Thyroid gland (tissue), 4 donors: Measurements from ENCODE around the gene PRPF19.

Experiments
- POLR2A ChIP-seq, 2 donors: fragments of 450-650 bp; IDR thresholded peaks; one replicate each; pipeline ENCODE4 v1.6.1; 2017; ENCODE audit warnings: antibody characterized with exemption in 2 of 2, mild to moderate bottlenecking in 2 of 2, moderate library complexity in 1 of 2
- TF ChIP-seq, protein P1 (sequence below), 6 experiments: fragments of 200-600 bp in 3 of 6; fragments of 450-650 bp in 3 of 6; sonication (generic) in 3 of 6; IDR thresholded peaks; one replicate each; pipeline ENCODE4 v1.5.1; 2016 to 2019; ENCODE audit warnings: antibody characterized with exemption in 6 of 6, mild to moderate bottlenecking in 2 of 6, inconsistent platforms in 1 of 6, moderate library complexity in 1 of 6

DNA sequence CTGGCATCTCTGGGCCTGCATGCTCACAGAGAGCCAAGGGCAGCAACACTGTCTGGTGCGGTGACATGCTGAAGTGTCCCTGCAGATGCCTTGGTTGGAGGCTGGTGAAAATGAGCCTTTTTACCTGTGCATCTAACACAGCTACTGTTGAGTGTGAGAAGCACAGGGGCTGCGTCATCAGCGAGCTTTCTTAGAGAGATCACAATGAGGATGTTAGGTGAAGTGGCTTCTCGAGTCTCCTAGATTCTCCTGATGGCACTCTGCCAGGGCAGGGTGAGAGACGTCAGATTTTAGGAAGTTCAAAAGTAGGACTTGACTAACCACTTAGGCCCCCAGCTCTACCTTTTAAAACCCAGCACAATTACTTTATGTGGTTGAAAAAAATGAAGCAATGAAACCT lies 49.2 kb upstream of the PRPF19 start:
- TF ChIP-seq, protein P1, sequence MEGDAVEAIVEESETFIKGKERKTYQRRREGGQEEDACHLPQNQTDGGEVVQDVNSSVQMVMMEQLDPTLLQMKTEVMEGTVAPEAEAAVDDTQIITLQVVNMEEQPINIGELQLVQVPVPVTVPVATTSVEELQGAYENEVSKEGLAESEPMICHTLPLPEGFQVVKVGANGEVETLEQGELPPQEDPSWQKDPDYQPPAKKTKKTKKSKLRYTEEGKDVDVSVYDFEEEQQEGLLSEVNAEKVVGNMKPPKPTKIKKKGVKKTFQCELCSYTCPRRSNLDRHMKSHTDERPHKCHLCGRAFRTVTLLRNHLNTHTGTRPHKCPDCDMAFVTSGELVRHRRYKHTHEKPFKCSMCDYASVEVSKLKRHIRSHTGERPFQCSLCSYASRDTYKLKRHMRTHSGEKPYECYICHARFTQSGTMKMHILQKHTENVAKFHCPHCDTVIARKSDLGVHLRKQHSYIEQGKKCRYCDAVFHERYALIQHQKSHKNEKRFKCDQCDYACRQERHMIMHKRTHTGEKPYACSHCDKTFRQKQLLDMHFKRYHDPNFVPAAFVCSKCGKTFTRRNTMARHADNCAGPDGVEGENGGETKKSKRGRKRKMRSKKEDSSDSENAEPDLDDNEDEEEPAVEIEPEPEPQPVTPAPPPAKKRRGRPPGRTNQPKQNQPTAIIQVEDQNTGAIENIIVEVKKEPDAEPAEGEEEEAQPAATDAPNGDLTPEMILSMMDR (IDR thresholded peaks at IDR 0.05): no peak
- TF ChIP-seq POLR2A (IDR thresholded peaks at IDR 0.05): no peak
